Myometrial cell (primary cell): ENCODE measurements around the gene MRTFA. TPM values are rescaled to one million over a fixed set of nuclear protein-coding genes. Genes with fewer than 3 reads are reported as not detected.

Experiments used
- total RNA-seq: library from RNA; depleted of rRNA; stranded (reverse); fragments of >200 nt; gene quantifications from 2 replicates; pipeline ENCODE4 v1.2.3, GENCODE V29; 2015

The MRTFA gene
- 28.2 and 63.4 TPM in 2 replicates for total RNA-seq

GRCh38 chr22:40636380-40637182 is at the start of gene MRTFA:
TSS of gene MRTFA (minus strand) at chr22:40636719.

GRCh38 chr22:40679249-40679963 is 42.9 kb upstream of the MRTFA start, which contains the start of gene MCHR1:
TSS of gene MCHR1 (plus strand) at chr22:40679484. CDS start at chr22:40679653, 169 bp downstream.

Other genes with a start within 250 kb of the MRTFA start
- gene MCHR1, start 42.8 kb upstream of the MRTFA start, total RNA-seq = 0.86 TPM in 1 of 2 replicates, not detected in the other
- gene SLC25A17, start 182.6 kb upstream of the MRTFA start, total RNA-seq = 16.7 and 23.4 TPM in 2 replicates
- gene ST13, start 219.9 kb upstream of the MRTFA start, total RNA-seq = 95.1 and 117 TPM in 2 replicates
- gene XPNPEP3, start 220.4 kb upstream of the MRTFA start, total RNA-seq = 7.8 and 8.9 TPM in 2 replicates
- not detected in 2 replicates for gene DNAJB7, start 225.4 kb upstream of the MRTFA start, total RNA-seq